ENCODE measurements around the gene NPHP4.
"Not testable (repeated sequence)": the region's sequence is repeated elsewhere in the genome, so short reads cannot be mapped to it uniquely, and the experiment has no call there.

Gene NPHP4

GRCh38 chr1:5873556-5873955 is 118.7 kb downstream of the NPHP4 start:
- DNase-seq = no peak

DNA sequence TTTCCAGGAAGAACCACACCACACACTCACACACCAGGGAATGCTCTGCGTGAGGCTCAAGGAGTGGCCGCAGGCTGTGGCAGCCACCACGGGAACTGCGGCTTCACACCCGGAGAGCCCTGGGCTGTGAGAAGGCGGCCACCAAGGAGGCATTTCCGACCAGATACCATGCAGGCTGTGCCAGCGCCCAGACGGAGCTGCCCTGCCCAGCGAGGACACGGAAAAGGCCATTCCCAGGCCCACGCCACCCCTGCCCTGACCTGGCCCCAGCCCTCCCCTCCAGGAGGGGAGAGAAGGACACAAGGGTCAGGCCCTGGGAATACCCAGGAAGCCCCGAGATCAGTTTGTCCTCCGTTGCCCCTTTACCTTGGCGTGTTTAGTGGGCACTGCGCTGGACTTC is 119.3 kb downstream of the NPHP4 start:
- no peak for DNase-seq

GRCh38 chr1:5868931-5869500 is 123.2 kb downstream of the NPHP4 start:
- no peak for DNase-seq

- no peak for DNase-seq
Observed at GRCh38 chr1:5865774-5866173, 126.5 kb downstream of the NPHP4 start.

- no peak for DNase-seq
Observed at GRCh38 chr1:5865056-5865455, 127.2 kb downstream of the NPHP4 start.

GRCh38 chr1:5864256-5864655 is 128.0 kb downstream of the NPHP4 start:
- no peak for DNase-seq

- no peak for DNase-seq
Observed at GRCh38 chr1:5863238-5863637, 129.0 kb downstream of the NPHP4 start.

DNA sequence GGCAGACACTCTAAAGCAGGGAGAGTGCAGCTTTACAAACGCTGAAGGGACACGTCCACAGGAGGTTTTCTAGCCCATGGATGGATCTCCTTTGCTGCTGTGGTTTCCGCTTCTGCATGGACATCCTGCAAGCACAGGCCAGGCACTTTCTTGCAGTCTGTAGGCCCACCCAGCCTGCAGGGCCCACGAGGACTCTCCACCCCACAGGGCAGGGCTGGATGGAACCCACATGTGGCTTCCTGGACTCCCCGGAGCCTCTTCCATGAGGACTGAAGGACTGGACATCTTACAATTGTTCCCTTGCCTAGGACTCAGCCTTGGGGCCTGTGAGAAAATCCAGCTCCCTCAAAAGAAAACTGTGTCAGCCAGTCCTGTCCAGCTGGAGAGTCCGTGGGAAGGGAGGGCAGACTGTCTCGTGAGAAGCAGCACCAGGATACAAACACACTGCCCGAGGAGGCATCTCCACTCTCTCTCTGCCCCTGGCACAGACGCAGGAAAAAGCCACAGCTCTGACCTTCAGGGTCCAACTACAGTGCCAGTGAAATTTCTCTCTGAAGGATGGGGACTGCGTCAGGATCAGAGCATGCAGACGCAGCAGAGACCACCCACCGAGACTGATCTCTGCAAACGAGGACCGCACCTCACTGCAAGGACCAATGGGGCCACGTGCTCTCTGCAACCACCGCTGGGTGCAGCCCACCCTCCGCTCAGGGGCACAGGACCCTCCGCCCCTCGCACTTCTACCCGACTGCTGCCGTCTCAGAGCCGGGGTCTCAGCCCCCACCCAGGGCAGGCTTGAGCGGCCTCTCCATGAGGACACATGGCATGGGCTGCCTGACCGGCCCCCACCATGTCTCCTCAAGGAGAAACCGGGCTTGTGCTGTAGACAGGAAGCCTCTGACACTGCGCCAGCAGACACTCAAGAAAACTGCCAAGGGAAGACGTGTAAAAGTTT is 130.1 kb downstream of the NPHP4 start:
- no peak for DNase-seq

- no peak for DNase-seq
Observed at GRCh38 chr1:5860277-5860676, 131.9 kb downstream of the NPHP4 start.

DNA sequence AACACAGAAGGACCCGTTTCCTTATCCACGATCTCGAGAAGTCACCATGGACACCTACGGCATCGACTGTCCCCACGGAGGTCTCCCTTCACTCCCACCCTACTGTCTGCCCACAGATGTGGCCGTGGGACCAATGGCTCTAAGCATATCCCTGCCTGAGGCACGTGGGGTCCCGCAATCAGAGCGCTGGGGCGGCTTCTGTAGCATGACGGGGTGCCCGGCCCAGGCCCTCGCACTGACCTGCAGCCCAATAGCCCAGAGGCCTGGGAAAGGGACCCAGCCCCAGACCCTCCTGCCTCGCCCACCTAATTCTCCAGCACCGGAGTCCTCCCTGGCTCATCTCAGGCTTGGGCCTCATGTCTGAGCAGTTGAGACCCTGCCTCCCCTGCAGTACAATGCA is 132.5 kb downstream of the NPHP4 start:
- DNase-seq = no peak

DNA sequence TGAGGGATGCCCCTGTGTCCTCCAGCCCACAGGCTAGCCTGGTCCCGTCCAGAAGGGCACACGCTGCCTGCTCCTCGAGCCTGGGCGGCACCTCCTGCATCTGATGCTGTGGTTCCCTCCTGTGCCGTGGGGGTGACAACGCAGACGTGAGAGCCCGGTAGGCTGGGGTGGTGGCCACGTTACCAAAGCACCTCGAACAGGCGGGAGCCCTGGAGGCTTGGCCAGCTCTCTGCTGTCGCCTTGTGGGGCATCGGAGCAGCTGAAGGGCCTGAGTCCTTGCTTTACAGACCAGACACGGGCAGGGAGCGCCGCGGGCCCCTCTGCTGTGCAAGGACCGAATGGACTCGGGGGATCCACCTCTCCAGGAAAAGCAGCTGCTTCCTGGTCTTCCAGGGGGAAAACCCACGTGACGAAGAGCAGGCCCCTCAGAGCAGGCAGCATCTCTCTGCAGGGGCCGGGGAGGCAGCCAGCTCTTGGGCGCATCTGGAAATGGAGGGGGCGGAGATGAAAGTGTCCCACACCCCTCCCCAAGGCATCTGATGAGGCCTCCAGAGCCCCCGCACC is 133.3 kb downstream of the NPHP4 start:
- DNase-seq = no peak

DNA sequence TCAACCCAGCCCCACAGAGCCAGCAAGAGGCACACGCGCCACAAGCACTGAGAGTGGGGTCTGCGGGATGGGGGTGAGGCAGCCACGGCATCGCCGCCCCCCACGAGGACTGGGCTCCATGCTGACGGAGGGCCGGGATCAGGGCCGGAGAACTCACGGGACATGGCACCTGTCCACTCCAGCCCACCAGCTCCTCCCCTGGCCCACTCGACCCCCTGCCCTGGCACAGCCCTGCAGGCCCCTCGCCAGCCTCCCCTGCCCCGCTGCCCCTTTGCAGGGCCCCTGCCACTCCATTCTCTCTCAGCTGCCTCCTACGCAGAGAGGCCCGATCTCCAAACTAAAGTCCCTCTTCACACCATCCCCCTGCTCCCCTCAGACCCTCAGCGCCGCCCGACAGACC is 134.0 kb downstream of the NPHP4 start:
- DNase-seq = no peak

- DNase-seq = no peak
Observed at GRCh38 chr1:5857508-5858090, 134.6 kb downstream of the NPHP4 start.

DNA sequence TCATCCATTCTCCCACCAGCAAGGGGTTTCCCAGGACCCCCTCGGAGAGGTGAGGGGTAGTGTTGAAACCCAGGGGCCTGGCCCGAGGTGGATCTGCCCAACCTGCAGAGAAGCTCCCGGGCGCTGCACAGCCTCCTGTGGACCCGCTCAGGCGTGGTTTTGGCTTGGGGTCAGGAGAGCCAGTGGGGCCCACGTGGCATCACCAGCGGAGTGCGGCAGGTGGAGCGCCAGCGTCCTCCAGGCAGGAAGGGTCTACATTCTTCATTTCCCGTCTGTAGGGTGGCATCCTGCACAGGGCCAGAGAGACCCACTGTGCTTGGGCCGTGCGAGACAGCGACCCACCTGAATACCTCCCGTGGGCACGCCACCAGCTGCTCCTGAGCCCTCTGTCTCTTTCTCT is 135.2 kb downstream of the NPHP4 start:
- DNase-seq = no peak

DNA sequence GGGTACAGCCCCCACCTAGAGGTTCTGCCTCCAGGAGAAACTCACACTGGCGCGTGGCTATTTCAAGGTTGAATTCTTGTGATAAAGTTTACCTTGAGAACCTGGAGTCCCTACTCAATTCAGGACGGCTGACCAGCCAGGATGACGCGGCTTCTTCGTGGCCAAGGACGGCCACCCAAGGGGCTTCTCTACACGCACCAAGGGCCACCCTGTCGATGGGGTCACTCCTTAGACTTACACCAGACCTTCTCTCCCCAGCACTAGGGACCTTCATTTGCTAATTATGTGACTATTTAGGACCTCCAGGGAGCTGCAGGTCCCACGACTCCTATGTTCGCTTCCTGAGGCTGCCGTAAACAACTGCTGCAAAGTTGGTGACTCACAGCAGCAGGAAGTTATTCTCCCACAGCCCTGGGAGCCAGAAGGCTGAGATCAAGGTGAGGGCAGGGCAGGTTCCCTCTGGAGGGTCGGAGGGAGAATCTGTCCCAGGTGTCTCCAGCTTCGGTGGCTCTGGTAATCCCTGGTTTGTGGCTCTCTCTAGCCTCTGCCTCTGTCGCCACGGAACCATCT is 135.9 kb downstream of the NPHP4 start:
- DNase-seq = no peak

- DNase-seq = no peak
Observed at GRCh38 chr1:5855196-5855897, 136.9 kb downstream of the NPHP4 start.

DNA sequence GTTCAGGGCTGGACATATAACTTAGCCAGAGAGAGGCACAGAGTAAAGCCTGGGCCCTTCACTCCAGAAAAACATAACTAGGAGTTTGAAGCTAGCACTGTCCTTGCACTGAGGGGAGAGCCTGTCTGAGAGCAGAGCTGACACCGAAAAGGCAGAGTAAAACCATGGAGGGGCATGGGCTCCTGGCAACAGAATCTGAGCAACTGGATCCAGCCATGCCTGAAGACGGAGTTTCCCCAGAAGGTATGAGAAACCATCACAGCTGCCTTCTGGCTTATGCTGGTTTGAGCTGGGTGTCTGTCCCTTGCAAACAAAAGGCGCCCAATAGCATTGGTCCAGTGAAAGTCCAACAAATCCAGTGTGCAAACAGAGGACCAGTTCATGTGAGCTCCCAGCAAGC is 137.5 kb downstream of the NPHP4 start:
- no peak for DNase-seq

- DNase-seq = not testable (repeated sequence)
Observed at GRCh38 chr1:5853858-5854257, 138.4 kb downstream of the NPHP4 start.

DNA sequence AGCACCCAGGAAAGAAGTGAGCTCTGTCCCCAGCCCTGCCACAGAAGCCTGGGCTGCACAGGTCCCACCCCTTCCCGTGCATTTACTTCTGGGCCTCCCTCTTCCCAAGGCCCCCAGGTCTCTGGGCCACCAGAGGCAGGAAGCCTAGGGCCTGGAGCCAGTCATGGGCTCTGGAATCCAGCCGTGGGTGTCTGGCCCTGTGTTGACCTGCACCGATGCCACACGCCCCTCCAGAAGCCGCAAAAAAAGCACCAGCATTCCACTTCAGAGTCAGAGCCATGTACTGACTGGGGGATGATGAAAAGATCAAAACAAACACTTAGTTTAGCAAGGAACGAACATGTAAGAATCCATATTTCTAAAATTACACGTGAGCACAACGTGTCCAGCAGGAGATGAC is 141.7 kb downstream of the NPHP4 start:
- DNase-seq = no peak

DNA sequence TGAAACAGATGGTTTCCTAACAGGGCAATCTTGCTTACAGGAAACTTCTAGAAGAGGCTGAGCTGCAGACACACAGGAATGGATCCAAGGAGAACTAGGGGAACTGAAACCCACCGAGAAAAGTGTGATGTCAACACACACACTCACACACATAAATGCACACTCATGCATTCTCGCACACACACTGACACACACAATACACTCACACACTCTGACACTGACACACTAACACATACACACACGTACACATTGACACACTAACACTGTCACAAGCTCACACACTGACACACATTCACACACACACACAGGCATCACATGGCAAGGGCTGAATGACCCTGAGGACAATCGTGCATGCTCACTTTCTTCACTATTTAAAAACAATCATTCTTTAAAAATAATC is 142.7 kb downstream of the NPHP4 start:
- no peak for DNase-seq

GRCh38 chr1:5847013-5847659 is 145.1 kb downstream of the NPHP4 start:
- DNase-seq = no peak

GRCh38 chr1:5845376-5845775 is 146.8 kb downstream of the NPHP4 start:
- DNase-seq = no peak
